Measurements from ENCODE around the gene RSPO4. TPM values are rescaled to one million over a fixed set of nuclear protein-coding genes. Genes with fewer than 3 reads are reported as not detected.

The RSPO4 gene
- total RNA-seq, 3 donors from 2014 or later (not counting 1 experiment from before 2014, with no cell fraction given): 0.09 to 0.70 (median 0.53) TPM

DNA sequence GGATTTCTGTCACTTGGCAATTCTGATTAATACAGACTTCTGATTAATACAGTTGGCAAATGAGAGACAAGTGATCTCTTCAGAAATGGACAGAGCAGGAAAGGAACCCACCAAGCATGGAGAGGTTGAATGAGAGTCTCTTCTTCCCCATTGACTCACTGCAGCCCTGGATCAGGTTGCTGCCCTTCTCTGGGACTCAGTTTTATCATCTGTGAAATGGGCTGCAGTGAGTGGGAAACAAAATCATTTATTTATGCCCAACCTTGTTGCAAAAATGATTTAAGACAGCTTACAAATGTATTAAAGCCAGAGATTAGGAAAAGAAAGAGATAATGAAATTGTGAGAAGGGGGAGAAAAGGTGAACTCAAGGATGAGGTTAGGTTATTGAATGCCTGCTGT, 20.8 kb upstream of the RSPO4 start:
- Mint-ChIP-seq H3K4me3 (no peak overlapping the region), H3K27ac (no peak overlapping the region), H3K9me3 (no peaks in the 10 kb centered on the region), H3K36me3 (no peaks in the 10 kb centered on the region), H3K27me3 (ENCODE audit: low read depth in 2 of 2) (peaks cover 0 to 5% of the 10 kb centered on the region in 2 donors), H3K4me1 (no peaks in the 10 kb centered on the region)
- no peak for DNase-seq
- Histone ChIP-seq H3K4me3 (ENCODE audit: low read length) (no peak overlapping the region), H3K36me3 (ENCODE audit: control insufficient read depth, insufficient read depth, low read length) (no peaks in the 10 kb centered on the region), H3K27ac (ENCODE audit: low read length) (no peak overlapping the region), H3K9me3 (ENCODE audit: control insufficient read depth, insufficient read depth, low read length) (no peaks in the 10 kb centered on the region), H3K4me1 (ENCODE audit: control insufficient read depth, insufficient read depth, low read length) (no peaks in the 10 kb centered on the region), H3K27me3 (ENCODE audit: control insufficient read depth, insufficient read depth, low read length) (no peaks in the 10 kb centered on the region)
- intact Hi-C loops (cut with micrococcal nuclease): no loop called here
- no peak for TF ChIP-seq CTCF (IDR thresholded peaks at IDR 0.05)
- no peak for ATAC-seq

DNA sequence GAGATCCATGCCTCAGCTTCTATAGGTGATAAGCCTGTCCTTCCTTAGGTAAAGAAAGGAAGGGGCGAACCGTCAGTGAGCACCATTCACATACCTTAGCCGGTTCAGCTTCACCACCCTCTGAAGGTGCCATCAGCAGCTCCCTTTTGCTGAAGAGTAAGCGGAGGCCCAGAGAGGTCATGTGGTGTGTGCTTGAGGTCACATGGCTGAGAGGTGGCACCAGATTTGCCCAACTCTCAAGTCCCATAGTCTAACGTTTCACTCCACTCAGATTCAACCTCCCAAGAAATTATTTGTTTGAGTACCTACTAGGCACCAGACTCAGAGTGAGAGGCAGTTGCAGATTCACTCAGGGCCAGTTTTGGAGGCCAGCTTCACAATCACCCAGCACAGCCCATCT, 18.5 kb upstream of the RSPO4 start:
- no peak overlapping the region for H3K4me3 Mint-ChIP-seq
- H3K4me1 Mint-ChIP-seq: no peaks in the 10 kb centered on the region
- Histone ChIP-seq H3K9me3 (ENCODE audit: control insufficient read depth, insufficient read depth, low read length) (no peaks in the 10 kb centered on the region), H3K4me1 (ENCODE audit: control insufficient read depth, insufficient read depth, low read length) (no peaks in the 10 kb centered on the region), H3K4me3 (ENCODE audit: low read length) (no peak overlapping the region), H3K27ac (ENCODE audit: low read length) (no peak overlapping the region), H3K27me3 (ENCODE audit: control insufficient read depth, insufficient read depth, low read length) (no peaks in the 10 kb centered on the region), H3K36me3 (ENCODE audit: control insufficient read depth, insufficient read depth, low read length) (no peaks in the 10 kb centered on the region)
- TF ChIP-seq CTCF (IDR thresholded peaks at IDR 0.05): no peak
- intact Hi-C loops (cut with micrococcal nuclease): no loop called here
- ATAC-seq (no peak), DNase-seq (no peak)
- no peaks in the 10 kb centered on the region for H3K36me3 Mint-ChIP-seq
- no peaks in the 10 kb centered on the region for H3K9me3 Mint-ChIP-seq
- WGBS (ENCODE audit: insufficient coverage): 90% methylated on average over 5 of the region's 5 CpGs
- H3K27me3 Mint-ChIP-seq (ENCODE audit: low read depth in 2 of 2): peaks cover 0 to 7% of the 10 kb centered on the region in 2 donors
- no peak overlapping the region for H3K27ac Mint-ChIP-seq

DNA sequence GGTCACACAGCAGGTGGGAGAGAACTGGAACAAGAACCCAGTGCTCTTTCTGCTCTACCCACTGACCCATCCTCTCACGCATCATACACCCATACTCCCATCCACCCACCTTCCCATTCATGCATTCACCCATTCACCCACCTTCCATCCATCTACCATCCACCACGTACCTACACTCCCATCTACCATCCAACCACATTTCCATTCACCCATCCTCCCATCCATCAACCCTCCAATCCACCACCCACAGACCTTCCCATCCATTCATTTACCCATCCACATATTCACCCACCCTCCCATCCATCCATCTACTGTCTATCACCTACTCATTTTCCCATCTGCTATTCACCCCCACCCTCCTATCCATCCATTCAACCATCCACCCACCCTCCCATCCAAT, 17.2 kb upstream of the RSPO4 start:
- Histone ChIP-seq H3K36me3 (ENCODE audit: control insufficient read depth, insufficient read depth, low read length) (no peaks in the 10 kb centered on the region), H3K27ac (ENCODE audit: low read length) (no peak overlapping the region), H3K9me3 (ENCODE audit: control insufficient read depth, insufficient read depth, low read length) (no peaks in the 10 kb centered on the region), H3K4me3 (ENCODE audit: low read length) (no peak overlapping the region), H3K4me1 (ENCODE audit: control insufficient read depth, insufficient read depth, low read length) (no peaks in the 10 kb centered on the region), H3K27me3 (ENCODE audit: control insufficient read depth, insufficient read depth, low read length) (no peaks in the 10 kb centered on the region)
- TF ChIP-seq CTCF (IDR thresholded peaks at IDR 0.05): no peak
- WGBS (ENCODE audit: insufficient coverage): 80% methylated on average over 2 of the region's 2 CpGs
- peaks cover 0 to 9% of the 10 kb centered on the region in 2 donors for H3K27me3 Mint-ChIP-seq (ENCODE audit: low read depth in 2 of 2)
- no peaks in the 10 kb centered on the region for H3K4me1 Mint-ChIP-seq
- no peak for DNase-seq
- no peak overlapping the region for H3K27ac Mint-ChIP-seq
- H3K36me3 Mint-ChIP-seq: no peaks in the 10 kb centered on the region
- no peak for ATAC-seq
- intact Hi-C loops (cut with micrococcal nuclease): no loop called here
- H3K4me3 Mint-ChIP-seq: no peak overlapping the region
- H3K9me3 Mint-ChIP-seq: no peaks in the 10 kb centered on the region

- H3K4me1 ChIP-seq (ENCODE audit: control insufficient read depth, insufficient read depth, low read length): no peaks in the 10 kb centered on the region
- WGBS (ENCODE audit: insufficient coverage): 85% methylated on average over 4 of the region's 5 CpGs
- H3K4me1 Mint-ChIP-seq: no peaks in the 10 kb centered on the region
- intact Hi-C loops (cut with micrococcal nuclease): no loop called here
- no peak overlapping the region for H3K27ac Mint-ChIP-seq
- no peaks in the 10 kb centered on the region for H3K9me3 ChIP-seq (ENCODE audit: control insufficient read depth, insufficient read depth, low read length)
- H3K4me3 ChIP-seq (ENCODE audit: low read length): no peak overlapping the region
- H3K27ac ChIP-seq (ENCODE audit: low read length): no peak overlapping the region
- ATAC-seq (no peak), DNase-seq (no peak)
- no peaks in the 10 kb centered on the region for H3K9me3 Mint-ChIP-seq
- no peaks in the 10 kb centered on the region for H3K36me3 ChIP-seq (ENCODE audit: control insufficient read depth, insufficient read depth, low read length)
- no peaks in the 10 kb centered on the region for H3K36me3 Mint-ChIP-seq
- H3K27me3 ChIP-seq (ENCODE audit: control insufficient read depth, insufficient read depth, low read length): no peaks in the 10 kb centered on the region
- TF ChIP-seq CTCF (IDR thresholded peaks at IDR 0.05): no peak
- H3K27me3 Mint-ChIP-seq (ENCODE audit: low read depth in 2 of 2): peaks cover 0 to 6% of the 10 kb centered on the region in 2 donors
- no peak overlapping the region for H3K4me3 Mint-ChIP-seq
Observed at GRCh38 chr20:1017677-1018076, 15.6 kb upstream of the RSPO4 start.

Data from natural killer cell (primary cell).